Activated T-helper 9 cell treated with anti-CD3 and anti-CD28 coated beads, Interleukin-2, amount 50 U/mL, for 16 hours (primary cell): Measurements from ENCODE around the gene TTYH2.
A peak's percentile ranks its signal among the peaks of the same experiment; 100 is the strongest.

ENCODE experiments used
- DNase-seq: peaks from one replicate; pipeline ENCODE4 v3.0.0-alpha.2; 2020; ENCODE audit warnings: low read depth

The TTYH2 gene

DNA sequence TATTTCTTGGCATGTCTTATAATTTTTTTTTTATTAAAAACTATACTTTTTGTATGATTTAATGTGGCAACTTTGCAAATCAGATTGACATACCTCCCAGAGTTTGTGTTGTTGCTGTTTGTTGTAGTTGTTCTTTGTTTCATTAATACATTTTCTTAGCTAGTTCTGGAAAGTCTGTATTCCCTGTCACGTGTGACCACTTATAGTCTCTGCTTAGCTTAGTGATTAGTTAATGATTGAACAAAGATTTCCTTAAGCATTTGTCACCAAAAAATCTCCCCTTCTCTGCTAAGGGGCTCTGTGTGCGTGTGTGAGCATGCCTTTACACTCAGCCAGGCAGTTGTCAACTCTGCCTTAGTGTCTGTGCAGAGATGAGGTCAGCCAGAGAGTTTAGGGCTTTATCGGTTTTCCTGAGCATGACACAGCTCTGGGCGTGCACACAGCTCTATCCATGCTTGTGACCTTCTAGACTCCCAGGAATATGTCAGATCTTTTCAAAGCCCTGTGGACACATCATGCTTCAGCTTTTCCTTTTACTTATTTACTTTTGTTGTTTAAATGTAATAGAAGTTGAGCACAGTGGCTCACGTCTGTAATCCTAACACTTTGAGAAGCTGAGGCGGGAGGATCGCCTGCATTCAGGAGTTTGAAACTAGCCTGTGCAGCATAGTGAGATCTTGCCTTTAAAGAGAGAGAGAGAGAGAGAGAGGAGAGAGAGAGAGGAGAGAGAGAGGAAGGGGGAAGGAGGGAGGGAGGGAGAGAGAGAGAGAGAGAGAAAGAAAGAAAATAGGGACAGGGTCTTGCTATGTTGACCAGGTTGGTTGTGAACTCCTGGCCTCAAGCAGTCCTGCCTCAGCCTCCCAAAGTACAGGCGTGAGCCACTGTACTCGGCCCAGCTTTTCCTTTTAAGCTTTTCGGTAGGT, 82.5 kb downstream of the TTYH2 start:
- DNase-seq, result no peak

DNA sequence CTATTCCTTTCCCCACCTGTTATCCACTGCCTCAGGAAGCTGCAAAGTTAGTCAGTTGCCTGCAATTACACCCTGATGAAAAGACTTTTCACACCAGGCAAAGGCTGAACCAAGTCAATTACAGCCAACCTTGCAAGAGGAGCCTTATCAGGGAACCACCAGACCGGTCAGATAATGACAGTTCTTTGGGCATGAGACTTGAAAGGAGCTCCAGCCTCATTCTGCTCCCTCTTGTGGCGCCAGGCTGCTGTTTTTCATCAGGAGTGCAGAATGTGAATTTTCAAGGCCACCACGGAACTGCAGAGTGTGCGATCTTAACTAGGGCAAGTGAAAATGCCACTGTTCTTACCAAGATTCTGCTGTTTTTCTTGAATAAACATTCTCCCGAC, 83.2 kb downstream of the TTYH2 start:
- peak; percentile 8 for DNase-seq

DNA sequence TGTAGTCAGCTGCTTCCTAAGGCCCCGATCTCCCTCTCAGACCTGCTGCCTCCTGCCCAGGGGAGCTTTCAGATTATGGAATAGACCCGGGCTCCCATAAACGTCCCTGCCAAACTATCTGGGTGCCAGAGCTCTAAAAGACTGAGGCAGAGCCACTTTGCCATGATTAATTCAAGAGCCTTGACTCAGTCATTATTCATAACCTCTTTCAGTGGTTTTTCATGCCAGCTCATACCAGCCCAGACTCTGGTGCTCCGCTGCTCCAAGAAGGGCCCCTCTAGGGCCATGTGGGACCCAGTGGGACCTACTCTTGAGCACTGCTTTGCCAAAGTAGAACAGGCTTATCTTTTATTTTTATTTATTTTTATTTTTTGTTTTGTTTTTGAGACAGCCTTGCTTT, 84.6 kb downstream of the TTYH2 start:
- no peak for DNase-seq

DNA sequence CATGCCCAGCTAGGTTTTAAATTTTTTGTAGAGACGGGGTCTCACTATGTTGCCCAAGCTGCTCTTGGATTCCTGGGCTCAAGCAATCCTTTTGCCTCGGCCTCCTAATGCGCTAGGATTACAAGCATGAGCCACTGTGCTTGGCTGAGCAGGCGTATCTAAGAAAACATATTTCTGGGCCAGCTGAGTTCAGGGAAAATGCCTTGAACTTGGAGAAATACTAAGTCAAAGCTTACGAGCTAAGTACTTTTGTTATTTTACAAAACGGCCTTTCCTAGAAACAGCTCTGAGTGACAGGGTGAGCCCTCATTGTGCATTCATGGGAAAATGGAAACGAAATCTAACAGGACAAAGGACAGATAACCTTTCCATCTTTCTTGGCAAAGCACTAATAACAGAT, 85.4 kb downstream of the TTYH2 start:
- no peak for DNase-seq

DNA sequence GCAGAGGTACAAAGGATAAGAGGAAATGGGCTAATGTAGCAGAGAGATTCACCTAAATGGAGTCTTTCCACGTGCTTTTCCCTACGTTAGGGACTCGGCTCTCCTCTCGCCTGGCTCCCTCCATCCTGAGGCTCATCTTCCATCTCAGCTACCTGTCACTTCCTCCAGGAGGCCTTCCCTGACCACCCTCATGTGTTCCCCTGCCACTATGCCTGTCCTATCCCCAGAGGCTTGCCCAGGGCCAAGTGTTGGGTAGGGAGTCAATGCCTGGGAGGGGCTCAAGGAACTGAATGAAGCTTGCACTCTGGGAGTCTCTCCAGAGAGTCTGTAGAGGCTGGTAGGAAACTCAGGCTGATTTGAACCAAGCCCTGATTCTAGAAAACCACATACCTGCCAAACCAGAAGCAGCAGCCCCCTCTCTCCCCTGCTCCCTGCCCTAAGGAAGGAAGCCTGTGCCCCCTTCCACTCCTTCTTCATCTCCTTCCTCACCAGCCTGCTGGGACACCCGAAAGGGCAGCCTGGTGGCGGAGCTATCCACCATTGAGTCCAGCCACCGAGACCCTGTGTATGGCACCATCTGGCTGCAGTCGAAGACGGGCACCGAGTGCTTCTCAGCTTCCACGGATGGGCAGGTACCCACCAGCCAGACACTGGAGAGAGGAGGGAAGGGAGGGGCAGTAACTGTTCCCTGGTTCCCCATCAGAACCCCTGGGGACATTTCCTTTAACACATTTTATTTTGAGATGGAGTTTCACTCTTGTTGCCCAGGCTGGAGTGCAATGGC, 86.0 kb downstream of the TTYH2 start:
- no peak for DNase-seq

DNA sequence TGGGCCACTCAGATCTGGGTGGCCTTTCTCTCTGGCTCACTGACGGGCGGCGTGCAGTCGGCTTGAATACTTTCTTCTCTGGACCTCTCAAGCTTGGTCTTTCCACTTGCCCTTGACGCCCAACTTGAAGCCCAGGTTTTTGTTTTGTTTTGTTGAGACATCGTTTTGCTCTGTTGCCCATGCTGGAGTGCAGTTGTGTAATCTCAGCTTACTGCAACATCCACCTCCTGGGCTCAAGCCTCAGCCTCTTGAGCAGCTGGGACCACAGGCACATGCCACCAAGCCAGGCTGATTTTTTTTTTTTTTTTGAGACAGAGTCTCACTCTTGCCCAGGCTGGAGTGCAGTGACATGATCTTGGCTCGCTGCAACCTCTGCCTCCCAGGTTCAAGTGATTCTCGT, 89.9 kb downstream of the TTYH2 start:
- DNase-seq, result no peak

DNA sequence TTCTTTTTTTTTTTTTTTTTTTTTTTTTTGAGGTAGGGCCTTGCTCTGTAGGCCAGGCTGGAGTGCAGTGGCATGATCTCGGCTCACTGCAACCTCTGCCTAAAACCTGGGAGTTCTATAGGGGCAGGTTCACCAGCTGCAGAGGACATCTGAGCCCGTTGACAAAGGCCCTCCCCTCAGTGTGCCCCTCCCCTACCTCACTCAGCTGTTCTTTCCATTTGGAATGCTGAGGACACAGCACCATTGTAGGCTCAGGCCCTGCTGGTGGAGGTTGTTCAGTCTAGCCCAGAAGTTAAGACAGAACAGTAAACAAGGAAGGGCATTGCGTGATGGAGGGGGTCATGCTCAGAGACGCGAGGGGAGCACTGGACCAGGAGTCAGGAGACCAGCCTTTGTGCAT, 90.8 kb downstream of the TTYH2 start:
- DNase-seq, result no peak

DNA sequence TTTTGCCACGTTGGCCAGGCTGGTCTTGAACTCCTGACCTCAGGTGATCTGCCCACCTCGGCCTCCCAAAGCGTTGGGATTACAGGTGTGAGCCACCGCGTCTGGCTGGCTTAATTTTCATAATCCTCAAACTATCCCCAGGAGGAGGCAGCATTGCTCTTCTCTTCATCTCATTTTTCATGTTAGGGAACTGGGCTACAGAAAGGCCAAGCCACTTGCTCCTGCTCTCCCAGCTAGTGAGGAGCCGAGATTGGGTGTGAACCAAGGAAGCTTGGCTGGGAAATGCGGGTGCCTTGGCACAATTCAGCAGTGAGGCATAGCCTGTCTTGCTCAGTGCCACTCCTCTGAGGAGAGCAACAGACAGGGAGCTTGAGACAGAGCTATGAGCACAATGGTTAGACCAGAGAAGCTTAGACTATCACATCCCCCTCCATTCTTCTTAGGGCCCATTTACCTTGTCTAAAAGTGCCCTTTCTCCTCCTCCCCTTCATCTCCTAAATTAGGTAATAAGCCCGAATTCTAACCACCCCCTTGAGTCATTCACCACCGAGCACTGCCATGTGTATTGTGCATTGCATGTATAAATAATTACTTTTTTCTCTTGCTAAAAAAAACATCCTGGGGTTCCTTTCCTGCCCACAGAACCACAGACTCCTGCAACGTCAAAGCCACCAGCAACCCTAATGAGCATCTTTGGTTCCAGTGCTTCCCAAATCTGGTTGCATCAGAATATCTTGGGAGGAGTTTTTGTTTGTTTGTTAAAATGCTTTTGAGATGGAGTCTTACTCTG, 92.7 kb downstream of the TTYH2 start:
- no peak for DNase-seq

DNA sequence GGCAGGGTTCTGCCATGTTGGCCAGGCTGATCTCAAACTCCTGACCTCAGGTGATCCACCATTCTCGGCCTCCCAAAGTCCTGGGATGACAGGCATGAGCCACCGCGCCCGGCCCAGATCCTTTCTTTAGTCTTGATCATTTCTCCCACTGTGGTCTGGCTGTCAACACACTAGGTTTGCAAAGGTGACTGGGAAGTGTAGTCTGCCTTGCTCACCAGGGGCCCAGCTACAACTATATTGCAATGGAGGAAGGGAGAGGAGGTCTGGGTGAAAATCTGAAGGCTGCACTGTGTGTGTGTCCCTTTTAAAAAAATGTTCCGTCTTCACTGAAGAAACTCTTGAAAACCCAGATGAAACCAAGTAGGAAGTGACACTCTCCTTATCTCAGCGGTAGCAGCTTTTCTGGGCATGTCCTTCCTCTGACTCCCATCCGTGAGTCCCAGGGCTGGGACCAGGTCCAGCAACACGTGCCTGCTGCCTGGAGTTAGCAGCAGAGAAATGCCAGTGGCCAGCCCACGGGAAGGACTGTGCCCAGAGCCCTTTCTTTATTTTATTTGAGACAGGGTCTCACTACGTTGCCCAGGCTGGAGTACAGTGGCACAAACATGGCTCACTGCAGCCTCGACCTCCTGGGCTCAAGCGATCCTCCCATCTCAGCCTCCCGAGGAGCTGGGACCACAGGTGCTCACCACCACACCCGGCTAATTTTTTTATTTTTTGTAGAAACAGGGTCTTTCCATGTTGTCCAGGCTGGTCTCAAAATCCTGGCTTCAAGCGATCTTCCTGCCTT, 94.8 kb downstream of the TTYH2 start:
- no peak for DNase-seq

DNA sequence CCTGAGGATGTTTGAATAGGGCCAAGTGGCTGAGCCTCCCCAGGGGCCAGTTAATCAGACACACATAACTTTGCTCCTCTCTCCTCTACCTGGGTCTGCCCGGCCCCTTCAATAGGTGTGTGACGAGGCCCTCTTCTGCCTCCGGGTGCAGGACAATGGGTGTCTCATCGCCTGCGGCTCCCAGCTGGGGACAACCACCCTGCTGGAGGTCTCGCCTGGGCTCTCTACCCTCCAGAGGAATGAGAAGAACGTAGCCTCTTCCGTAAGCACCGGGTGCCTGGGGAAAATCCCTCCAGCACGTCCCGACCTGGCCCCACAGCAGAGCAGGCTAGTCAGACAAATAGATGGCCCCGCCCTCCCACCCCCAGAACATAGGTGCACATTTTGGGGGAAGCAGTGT, 96.5 kb downstream of the TTYH2 start:
- DNase-seq, result no peak
